Brain microvascular endothelial cell (primary cell): ENCODE results near the gene CXCL5.

Experiments
- DNase-seq: peaks from one replicate; pipeline ENCODE4 v3.0.0-alpha.2; 2020
- H3K27ac ChIP-seq: fragments of 250-450 bp; sonication (Bioruptor Pico); 2 replicates; pipeline ENCODE4 v1.5.1; 2020; ENCODE audit warnings: mild to moderate bottlenecking, moderate library complexity
- H3K27me3 ChIP-seq: fragments of 250-450 bp; sonication (Bioruptor Pico); replicated peaks from 2 replicates; pipeline ENCODE4 v1.5.1; 2020; ENCODE audit warnings: mild to moderate bottlenecking
- H3K36me3 ChIP-seq: fragments of 250-450 bp; sonication (Bioruptor Pico); replicated peaks from 2 replicates; pipeline ENCODE4 v1.5.1; 2020; ENCODE audit warnings: mild to moderate bottlenecking
- H3K4me3 ChIP-seq: 2 replicates; pipeline ENCODE4 v1.5.1; 2011; ENCODE audit warnings: low read depth, mild to moderate bottlenecking, control low read depth, low read length, moderate library complexity
- in situ Hi-C: cut with HindIII; loops from 2 replicates; pipeline ENCODE4 v1.10.0; 2017; ENCODE audit warnings: low sequenced_read_pairs, low pct_ligation_motif_present
- TF ChIP-seq, protein P1 (sequence below): IDR thresholded peaks from 2 replicates; pipeline ENCODE4 v1.5.1; 2011; ENCODE audit warnings: low read depth, mild to moderate bottlenecking, moderate library complexity, low read length, control low read depth, inconsistent platforms; ENCODE audit errors: missing control alignments

Gene CXCL5

DNA sequence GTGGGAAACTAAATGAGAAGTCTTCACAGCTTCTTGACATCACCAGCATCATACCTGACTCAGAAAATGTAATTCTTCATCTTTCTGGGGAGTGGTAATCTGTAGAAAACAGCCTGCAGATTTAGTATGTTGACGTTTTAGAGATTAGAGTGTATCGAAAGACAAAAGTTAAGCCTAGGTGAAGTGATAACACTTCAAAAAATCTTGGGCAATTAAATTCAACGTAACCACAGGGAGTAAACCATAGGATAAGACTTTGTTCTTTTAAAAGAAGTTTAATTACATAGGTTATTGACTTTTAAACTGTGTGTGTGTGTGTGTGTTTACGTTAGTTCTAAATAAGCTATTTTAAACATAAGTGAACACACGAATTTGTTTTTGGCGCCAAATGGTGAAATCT, 1.8 kb upstream of the CXCL5 start:
- TF ChIP-seq, protein P1, sequence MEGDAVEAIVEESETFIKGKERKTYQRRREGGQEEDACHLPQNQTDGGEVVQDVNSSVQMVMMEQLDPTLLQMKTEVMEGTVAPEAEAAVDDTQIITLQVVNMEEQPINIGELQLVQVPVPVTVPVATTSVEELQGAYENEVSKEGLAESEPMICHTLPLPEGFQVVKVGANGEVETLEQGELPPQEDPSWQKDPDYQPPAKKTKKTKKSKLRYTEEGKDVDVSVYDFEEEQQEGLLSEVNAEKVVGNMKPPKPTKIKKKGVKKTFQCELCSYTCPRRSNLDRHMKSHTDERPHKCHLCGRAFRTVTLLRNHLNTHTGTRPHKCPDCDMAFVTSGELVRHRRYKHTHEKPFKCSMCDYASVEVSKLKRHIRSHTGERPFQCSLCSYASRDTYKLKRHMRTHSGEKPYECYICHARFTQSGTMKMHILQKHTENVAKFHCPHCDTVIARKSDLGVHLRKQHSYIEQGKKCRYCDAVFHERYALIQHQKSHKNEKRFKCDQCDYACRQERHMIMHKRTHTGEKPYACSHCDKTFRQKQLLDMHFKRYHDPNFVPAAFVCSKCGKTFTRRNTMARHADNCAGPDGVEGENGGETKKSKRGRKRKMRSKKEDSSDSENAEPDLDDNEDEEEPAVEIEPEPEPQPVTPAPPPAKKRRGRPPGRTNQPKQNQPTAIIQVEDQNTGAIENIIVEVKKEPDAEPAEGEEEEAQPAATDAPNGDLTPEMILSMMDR: no peak
- no peaks in the 10 kb centered on the region for H3K36me3 ChIP-seq
- no peak overlapping the region for H3K4me3 ChIP-seq
- H3K27me3 ChIP-seq: no peaks in the 10 kb centered on the region
- in situ Hi-C loops: no loop called here
- no peak overlapping the region for H3K27ac ChIP-seq
- DNase-seq: no peak

DNA sequence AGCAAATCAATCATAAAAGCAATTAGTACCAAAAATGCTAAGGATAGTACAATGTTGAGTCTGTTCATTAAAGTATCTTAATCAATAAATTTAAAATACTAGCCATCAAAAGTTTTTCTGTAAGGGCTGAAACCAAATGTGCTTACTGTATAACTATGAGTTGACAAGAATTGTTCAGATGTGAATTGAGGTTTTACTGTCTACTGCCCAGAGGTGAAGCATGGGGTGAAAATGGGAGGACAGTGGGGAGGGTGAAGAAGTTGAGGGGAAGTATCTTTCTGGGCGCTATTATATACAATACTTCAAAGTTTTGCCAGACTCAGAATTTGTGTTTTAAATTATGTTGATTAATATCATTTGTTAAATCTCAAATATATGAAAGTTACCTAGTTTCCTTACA, 6.4 kb downstream of the CXCL5 start:
- no peaks in the 10 kb centered on the region for H3K36me3 ChIP-seq
- no peak overlapping the region for H3K27ac ChIP-seq
- TF ChIP-seq, protein P1: no peak
- in situ Hi-C loops: no loop called here
- no peak for DNase-seq
- no peaks in the 10 kb centered on the region for H3K27me3 ChIP-seq
- no peak overlapping the region for H3K4me3 ChIP-seq

DNA sequence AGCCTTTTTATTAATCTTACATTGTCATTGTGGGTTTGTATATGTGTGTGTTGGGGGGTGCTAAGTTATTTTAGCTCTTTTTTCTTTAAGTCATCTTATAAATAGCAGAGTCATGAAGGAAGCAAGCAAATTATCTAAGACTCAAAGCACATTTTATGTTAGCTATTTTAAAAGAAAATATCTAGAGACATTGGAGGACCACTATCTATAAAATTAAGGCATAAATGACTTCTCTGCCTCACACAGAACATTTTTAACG, 6.8 kb downstream of the CXCL5 start:
- in situ Hi-C loops: no loop called here
- DNase-seq: no peak
- H3K36me3 ChIP-seq: no peaks in the 10 kb centered on the region
- no peaks in the 10 kb centered on the region for H3K27me3 ChIP-seq
- TF ChIP-seq, protein P1: no peak
- no peak overlapping the region for H3K4me3 ChIP-seq
- H3K27ac ChIP-seq: no peak overlapping the region

DNA sequence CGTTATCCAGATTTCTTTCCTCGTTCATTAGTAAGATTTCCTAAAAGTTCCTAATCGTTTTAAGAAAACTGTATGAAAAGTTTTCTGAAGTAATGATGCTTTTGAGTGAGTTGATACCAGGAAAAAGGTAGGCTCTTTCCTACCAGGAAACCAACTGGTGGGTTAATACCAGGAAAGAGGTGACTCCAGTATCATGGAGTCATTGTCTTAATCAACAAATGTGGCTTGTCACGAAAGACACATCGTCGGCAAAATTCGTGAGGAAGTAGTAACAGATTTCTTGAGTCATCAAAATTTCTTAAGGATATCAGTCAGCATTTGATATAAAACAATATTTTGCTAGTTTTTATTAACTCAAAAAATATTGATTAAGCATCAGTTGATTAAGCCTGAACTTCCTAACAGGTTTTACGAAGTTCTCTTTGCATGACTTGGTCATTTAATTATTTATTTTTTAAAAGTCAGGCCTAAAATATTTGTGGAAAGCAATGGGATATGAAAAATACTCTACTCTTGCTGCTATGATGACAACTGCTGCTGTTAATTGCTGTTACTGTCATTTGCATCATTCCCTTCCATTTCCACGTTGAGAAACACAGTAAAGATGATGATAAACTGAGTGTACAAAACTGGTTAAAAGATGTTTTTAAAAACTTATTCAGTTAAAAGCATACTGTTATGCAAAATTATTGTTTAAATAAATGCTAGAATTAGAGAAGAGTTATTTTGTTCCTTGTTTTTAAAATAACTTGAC, 7.3 kb downstream of the CXCL5 start:
- H3K4me3 ChIP-seq: no peak overlapping the region
- H3K27me3 ChIP-seq: no peaks in the 10 kb centered on the region
- no peak for DNase-seq
- no peak overlapping the region for H3K27ac ChIP-seq
- in situ Hi-C loops: no loop called here
- TF ChIP-seq, protein P1: no peak
- no peaks in the 10 kb centered on the region for H3K36me3 ChIP-seq

DNA sequence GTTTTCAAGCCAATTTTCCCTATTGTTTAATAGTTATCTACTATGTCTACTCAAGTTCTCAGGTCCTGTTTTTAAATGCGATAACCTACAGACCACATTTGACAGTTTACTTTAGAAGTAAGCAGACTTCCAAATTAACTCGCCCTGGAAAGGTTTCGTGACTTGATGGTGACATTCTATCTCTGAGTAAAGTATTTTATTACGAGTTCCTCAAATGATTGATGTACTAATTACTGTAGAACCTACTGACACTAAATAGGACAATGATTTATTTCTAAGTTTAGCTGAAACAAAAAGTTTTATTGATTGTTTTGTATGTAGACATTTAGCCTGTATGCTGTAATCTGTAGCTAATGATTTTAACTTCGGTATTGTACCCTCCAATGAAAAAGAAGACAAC, 8.5 kb downstream of the CXCL5 start:
- DNase-seq: no peak
- Histone ChIP-seq H3K27me3 (no peaks in the 10 kb centered on the region), H3K36me3 (no peaks in the 10 kb centered on the region), H3K4me3 (no peak overlapping the region), H3K27ac (no peak overlapping the region)
- TF ChIP-seq, protein P1: no peak
- in situ Hi-C loops: no loop called here

DNA sequence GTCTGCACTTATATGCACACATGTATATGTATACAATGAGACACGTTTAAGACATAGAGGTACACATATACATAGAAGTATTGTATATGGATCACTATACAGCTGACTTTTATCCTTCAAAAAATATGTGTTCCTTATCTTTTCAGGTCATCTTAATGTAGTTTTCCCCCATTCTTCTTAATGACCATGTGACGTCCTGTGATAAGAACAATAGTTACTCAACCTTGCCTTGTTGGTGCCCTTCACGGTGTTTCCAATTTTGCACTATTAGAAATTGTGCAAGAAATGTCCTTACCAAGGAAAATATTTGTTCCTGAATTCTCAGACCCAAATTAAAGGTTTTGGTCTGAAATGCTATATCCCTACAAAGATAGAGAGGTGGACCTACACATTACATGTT, 9.4 kb downstream of the CXCL5 start:
- in situ Hi-C loops: no loop called here
- no peak for DNase-seq
- Histone ChIP-seq H3K36me3 (no peaks in the 10 kb centered on the region), H3K27ac (no peak overlapping the region), H3K4me3 (no peak overlapping the region), H3K27me3 (no peaks in the 10 kb centered on the region)
- TF ChIP-seq, protein P1: no peak
